Upper lobe of left lung (tissue), 6 donors: ENCODE measurements around the gene TBCCD1. TPM values are rescaled to one million over a fixed set of nuclear protein-coding genes. Genes with fewer than 3 reads are reported as not detected.

Source experiments
- ATAC-seq, 2 donors: fragments of 200-7000 bp; cut with Tn5 transposase; one replicate each; pipeline ENCODE4 v1.9.1; 2022; ENCODE audit warnings: mild to moderate bottlenecking in 2 of 2, moderate library complexity in 2 of 2; ENCODE audit not compliant: low FRiP score in 2 of 2
- DNase-seq, 2 donors: peaks; one replicate each; pipeline ENCODE4 v3.0.0-alpha.2; 2019 to 2020
- H3K27ac ChIP-seq, 4 donors: fragments of 200-600 bp; sonication (generic); one replicate each; pipeline ENCODE4 v1.5.1; 2016 to 2019
- H3K27me3 ChIP-seq, 4 donors: fragments of 200-600 bp; sonication (generic); one replicate each; pipeline ENCODE4 v1.5.1; 2017 to 2019
- H3K36me3 ChIP-seq, 4 donors: fragments of 200-600 bp; sonication (generic); one replicate each; pipeline ENCODE4 v1.5.1; 2016 to 2019
- H3K4me1 ChIP-seq, 4 donors: fragments of 200-600 bp; sonication (generic); one replicate each; pipeline ENCODE4 v1.5.1; 2018 to 2019
- H3K4me3 ChIP-seq, 4 donors: fragments of 200-600 bp; sonication (generic); one replicate each; pipeline ENCODE4 v1.5.1; 2017 to 2019; ENCODE audit warnings: mild to moderate bottlenecking in 2 of 4, moderate library complexity in 1 of 4
- H3K9me3 ChIP-seq, 4 donors: fragments of 200-600 bp; sonication (generic); one replicate each; pipeline ENCODE4 v1.5.1; 2018 to 2019
- CTCF ChIP-seq, 6 experiments: fragments of 450-650 bp in 4 of 6; fragments of 200-600 bp in 2 of 6; sonication (generic) in 2 of 6; IDR thresholded peaks; one replicate each; pipeline ENCODE4 v1.5.1; 2016 to 2019; ENCODE audit warnings: antibody characterized with exemption in 6 of 6
- EP300 ChIP-seq, 4 donors: sonication (generic); formaldehyde crosslinking; IDR thresholded peaks; one replicate each; pipeline ENCODE4 v1.5.1; 2017; ENCODE audit warnings: antibody characterized with exemption in 4 of 4, control low read depth in 2 of 4
- POLR2A ChIP-seq, 4 donors: fragments of 450-650 bp; IDR thresholded peaks; one replicate each; pipeline ENCODE4 v1.5.1; 2016 to 2017; ENCODE audit warnings: antibody characterized with exemption in 4 of 4, mild to moderate bottlenecking in 2 of 4
- POLR2AphosphoS5 ChIP-seq, 2 donors: sonication (generic); formaldehyde crosslinking; IDR thresholded peaks; one replicate each; pipeline ENCODE4 v1.5.1; 2017; ENCODE audit warnings: antibody characterized with exemption in 2 of 2
- WGBS, 2 donors: methylation state at CpG; one replicate each; pipeline ENCODE4 v1.1.5; 2017 to 2018; 5-methylcytosine and 5-hydroxymethylcytosine counted together
- total RNA-seq, 6 donors: library from RNA; depleted of rRNA in 4 of 6; stranded (reverse); fragments of >200 nt in 4 of 6; gene quantifications; one replicate each; pipeline versions ENCODE4 v1.1.0 to v1.2.1, GENCODE V29; 2016 to 2021
- donor health status: DM: no; HTN: no; CAD: no; lungs with moderate emphysema.
- donor health status: DM: no; HTN: yes; CAD: no; lungs with severe emphysema.

Gene TBCCD1
- total RNA-seq, 6 donors from 2014 or later, result 8.3 to 20.4 (median 11.0) TPM

- H3K27ac ChIP-seq, result no peak overlapping the region
- TF ChIP-seq POLR2AphosphoS5 (IDR thresholded peaks at IDR 0.05) (no peak), EP300 (IDR thresholded peaks at IDR 0.05) (no peak), POLR2A (IDR thresholded peaks at IDR 0.05) (no peak), CTCF (IDR thresholded peaks at IDR 0.05) (no peak)
- H3K36me3 ChIP-seq, result no peaks in the 10 kb centered on the region
- H3K27me3 ChIP-seq, result no peaks in the 10 kb centered on the region
- 66 to 74% methylated on average over 3 of the region's 3 CpGs for WGBS, 2 donors
- ATAC-seq (no peak), DNase-seq (no peak)
- no peaks in the 10 kb centered on the region for H3K4me1 ChIP-seq
- no peaks in the 10 kb centered on the region for H3K9me3 ChIP-seq
- H3K4me3 ChIP-seq, result no peak overlapping the region
Measured at GRCh38 chr3:186600896-186601295, 33.8 kb upstream of the TBCCD1 start.

- WGBS, 2 donors, result 95 to 100% methylated on average over 1 to 2 of the region's 2 CpGs
- TF ChIP-seq CTCF (IDR thresholded peaks at IDR 0.05) (no peak), POLR2AphosphoS5 (IDR thresholded peaks at IDR 0.05) (no peak), EP300 (IDR thresholded peaks at IDR 0.05) (no peak), POLR2A (IDR thresholded peaks at IDR 0.05) (no peak)
- no peaks in the 10 kb centered on the region for H3K36me3 ChIP-seq
- ATAC-seq (no peak), DNase-seq (no peak)
- H3K27ac ChIP-seq, result no peak overlapping the region
- no peaks in the 10 kb centered on the region for H3K27me3 ChIP-seq
- H3K4me3 ChIP-seq, result no peak overlapping the region
- H3K9me3 ChIP-seq, result no peaks in the 10 kb centered on the region
- no peaks in the 10 kb centered on the region for H3K4me1 ChIP-seq
Measured at GRCh38 chr3:186599785-186600166, 32.6 kb upstream of the TBCCD1 start.

- Histone ChIP-seq H3K36me3 (no peaks in the 10 kb centered on the region), H3K27ac (no peak overlapping the region), H3K4me3 (no peak overlapping the region), H3K4me1 (no peaks in the 10 kb centered on the region), H3K27me3 (no peaks in the 10 kb centered on the region), H3K9me3 (no peaks in the 10 kb centered on the region)
- TF ChIP-seq EP300 (IDR thresholded peaks at IDR 0.05), result no peak
- TF ChIP-seq CTCF (IDR thresholded peaks at IDR 0.05), result no peak
- TF ChIP-seq POLR2AphosphoS5 (IDR thresholded peaks at IDR 0.05), result no peak
- TF ChIP-seq POLR2A (IDR thresholded peaks at IDR 0.05), result no peak
- ATAC-seq, result no peak
- DNase-seq, result peak in 1 of 2 donors; percentile 48
- 73 to 77% methylated on average over 10 to 12 of the region's 12 CpGs for WGBS, 2 donors
Measured at GRCh38 chr3:186599142-186599784, 32.1 kb upstream of the TBCCD1 start.

- DNase-seq (no peak), ATAC-seq (no peak)
- Histone ChIP-seq H3K9me3 (no peaks in the 10 kb centered on the region), H3K36me3 (no peaks in the 10 kb centered on the region), H3K4me3 (no peak overlapping the region), H3K4me1 (no peaks in the 10 kb centered on the region), H3K27ac (no peak overlapping the region), H3K27me3 (no peaks in the 10 kb centered on the region)
- WGBS, 2 donors, result 80 to 86% methylated on average over 4 of the region's 4 CpGs
- no peak for TF ChIP-seq POLR2A (IDR thresholded peaks at IDR 0.05)
- TF ChIP-seq POLR2AphosphoS5 (IDR thresholded peaks at IDR 0.05), result no peak
- no peak for TF ChIP-seq CTCF (IDR thresholded peaks at IDR 0.05)
- no peak for TF ChIP-seq EP300 (IDR thresholded peaks at IDR 0.05)
Measured at GRCh38 chr3:186598794-186599141, 31.6 kb upstream of the TBCCD1 start.

- Histone ChIP-seq H3K27ac (no peak overlapping the region), H3K27me3 (no peaks in the 10 kb centered on the region), H3K4me1 (no peaks in the 10 kb centered on the region), H3K36me3 (no peaks in the 10 kb centered on the region), H3K4me3 (no peak overlapping the region), H3K9me3 (no peaks in the 10 kb centered on the region)
- DNase-seq (no peak), ATAC-seq (no peak)
- TF ChIP-seq CTCF (IDR thresholded peaks at IDR 0.05), result no peak
- no peak for TF ChIP-seq EP300 (IDR thresholded peaks at IDR 0.05)
- no peak for TF ChIP-seq POLR2A (IDR thresholded peaks at IDR 0.05)
- TF ChIP-seq POLR2AphosphoS5 (IDR thresholded peaks at IDR 0.05), result no peak
- 81 to 83% methylated on average over 10 to 11 of the region's 11 CpGs for WGBS, 2 donors
Measured at GRCh38 chr3:186598108-186598784, 31.1 kb upstream of the TBCCD1 start.
